HG02763 (cell line): Measurements from ENCODE around the gene PRSS23.
"Not testable (repeated sequence)": the region's sequence is repeated elsewhere in the genome, so short reads cannot be mapped to it uniquely, and the experiment has no call there.

Experiments
- ATAC-seq: cut with Tn5 transposase; IDR thresholded peaks from one replicate; pipeline ENCODE4 v1.9.1; 2021; ENCODE audit warnings: mild to moderate bottlenecking, moderate library complexity; ENCODE audit not compliant: unreplicated experiment

Gene PRSS23

GRCh38 chr11:86812322-86812670 lies 12.0 kb downstream of the PRSS23 start:
- no peak for ATAC-seq

GRCh38 chr11:86812981-86813380 lies 12.6 kb downstream of the PRSS23 start:
- no peak for ATAC-seq

GRCh38 chr11:86814775-86815174 lies 14.4 kb downstream of the PRSS23 start:
- ATAC-seq, result no peak

DNA sequence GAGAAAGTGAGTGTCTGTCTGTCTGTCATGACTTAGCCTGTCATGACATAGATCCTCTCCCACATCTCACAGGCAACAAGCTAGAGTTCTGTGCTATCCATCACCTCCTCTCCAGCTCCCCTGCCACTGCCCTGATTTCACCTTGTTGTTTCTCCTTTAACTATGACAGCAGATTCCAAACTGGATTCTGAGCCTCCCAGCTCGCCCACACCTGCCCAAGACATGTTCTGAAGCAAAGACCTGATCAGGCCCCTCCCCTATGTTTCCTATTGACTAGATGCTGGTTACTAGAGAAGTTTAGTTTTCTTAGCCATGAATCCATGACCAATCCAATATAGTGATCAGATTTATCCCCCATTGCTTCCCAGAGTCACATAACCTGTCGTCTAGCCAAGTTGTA lies 15.4 kb downstream of the PRSS23 start:
- ATAC-seq, result no peak

DNA sequence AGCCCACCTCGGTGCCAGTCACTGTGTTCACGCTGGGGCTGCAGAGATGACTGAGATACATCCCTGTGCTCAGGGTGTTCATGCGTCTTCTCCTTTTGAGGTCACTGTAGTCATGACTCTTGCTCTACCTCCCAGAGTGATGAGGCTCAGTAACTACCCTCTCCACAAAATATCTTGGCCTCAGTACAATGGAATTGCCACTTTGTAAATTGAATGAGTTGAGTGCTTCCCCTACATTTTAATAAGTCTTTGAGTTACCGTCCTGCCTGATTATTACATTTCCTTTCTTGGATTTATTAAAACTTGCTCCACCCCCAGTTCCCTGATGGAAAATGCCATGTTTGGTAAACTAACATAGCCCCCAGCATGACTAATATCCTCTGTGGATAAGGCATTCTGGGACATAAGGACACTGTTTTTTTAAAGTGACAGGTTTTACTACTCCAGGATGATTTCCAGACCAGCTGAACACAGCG lies 15.9 kb downstream of the PRSS23 start:
- no peak for ATAC-seq

DNA sequence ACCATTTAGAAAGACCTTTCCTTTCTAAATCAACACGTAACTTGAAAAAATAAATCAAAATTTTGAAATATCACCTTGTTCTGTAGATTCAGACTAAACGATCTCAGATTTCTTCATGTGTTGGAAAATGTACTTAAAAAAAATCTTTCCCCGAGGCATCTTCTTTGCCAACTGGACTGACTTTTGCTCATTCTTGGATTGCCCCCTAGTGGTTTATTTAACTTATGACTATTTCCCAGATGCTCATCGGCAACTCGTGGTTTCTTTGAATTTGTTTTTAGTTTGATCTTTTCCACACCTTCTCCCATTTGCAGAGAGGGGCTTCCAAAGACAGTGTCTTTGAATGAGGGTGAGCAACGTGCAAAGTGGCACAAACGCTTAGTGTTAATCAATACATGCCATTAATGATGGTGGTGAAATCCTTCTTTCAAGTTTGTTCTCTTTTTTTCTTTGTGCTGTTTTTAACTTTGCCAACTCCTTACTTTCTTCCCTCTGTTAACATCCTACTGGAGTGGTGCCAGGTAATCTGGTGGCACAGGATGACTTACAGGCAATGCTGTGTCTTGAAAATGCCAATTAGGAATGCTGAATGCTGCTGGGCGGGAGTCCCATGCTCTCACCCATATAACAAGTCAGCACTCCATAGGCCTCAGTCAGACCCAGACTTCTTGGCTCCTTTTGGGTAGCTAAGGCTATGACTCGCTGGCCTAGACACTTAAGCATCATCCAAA lies 18.3 kb downstream of the PRSS23 start:
- ATAC-seq, result no peak

DNA sequence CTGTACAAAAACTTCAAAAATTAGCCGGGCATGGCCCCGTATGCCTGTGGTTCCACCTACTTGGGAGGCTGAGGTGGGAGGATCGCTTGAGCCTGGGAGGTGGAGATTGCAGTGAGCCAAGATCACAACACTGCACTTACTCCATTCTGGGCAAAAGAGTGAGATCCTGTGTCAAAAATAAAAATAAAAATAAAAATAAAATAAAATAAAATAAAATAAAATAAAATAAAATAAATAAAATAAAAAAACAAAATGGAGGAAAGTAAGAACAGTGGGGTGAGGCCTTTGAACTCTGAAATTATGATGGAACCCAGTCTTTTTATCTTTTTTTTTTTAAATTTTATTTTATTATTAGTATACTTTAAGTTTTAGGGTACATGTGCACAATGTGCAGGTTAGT lies 23.8 kb downstream of the PRSS23 start:
- not testable (repeated sequence) for ATAC-seq

- ATAC-seq, result not testable (repeated sequence)
Measured at GRCh38 chr11:86834376-86834775, 34.0 kb downstream of the PRSS23 start.

DNA sequence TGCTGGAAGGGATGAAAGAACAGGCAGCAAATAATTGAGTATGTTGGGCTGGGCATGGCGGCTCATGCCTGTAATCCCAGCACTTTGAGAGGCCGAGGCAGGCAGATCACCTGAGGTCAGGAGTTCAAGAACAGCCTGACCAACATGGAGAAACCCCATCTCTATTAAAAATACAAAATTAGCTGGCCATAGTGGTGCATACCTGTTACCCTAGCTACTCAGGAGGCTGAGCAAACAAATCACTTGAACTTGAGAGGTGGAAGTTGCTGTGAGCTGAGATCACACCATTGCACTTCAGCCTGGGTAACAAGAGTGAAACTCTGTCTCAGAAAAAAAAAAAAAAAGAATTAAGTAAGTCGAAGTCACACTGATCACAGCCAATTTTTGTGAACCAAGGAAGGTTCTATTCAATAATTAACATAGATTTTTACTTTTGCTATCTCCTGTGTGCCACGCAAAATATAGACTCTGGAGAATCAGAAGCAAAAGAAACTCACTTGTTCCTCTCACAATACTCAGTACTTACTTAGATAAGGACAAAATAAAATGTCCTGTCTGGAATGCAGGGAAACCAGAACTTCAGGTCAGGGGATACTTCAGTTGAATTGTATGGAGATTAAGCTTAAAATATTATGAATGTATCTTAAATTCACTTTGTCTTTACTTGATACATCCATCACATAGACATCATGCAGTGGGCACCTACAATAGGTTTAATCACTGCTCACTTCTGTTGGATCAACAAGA lies 44.6 kb downstream of the PRSS23 start:
- not testable (repeated sequence) for ATAC-seq

GRCh38 chr11:86848132-86848531 lies 47.8 kb downstream of the PRSS23 start:
- no peak for ATAC-seq

DNA sequence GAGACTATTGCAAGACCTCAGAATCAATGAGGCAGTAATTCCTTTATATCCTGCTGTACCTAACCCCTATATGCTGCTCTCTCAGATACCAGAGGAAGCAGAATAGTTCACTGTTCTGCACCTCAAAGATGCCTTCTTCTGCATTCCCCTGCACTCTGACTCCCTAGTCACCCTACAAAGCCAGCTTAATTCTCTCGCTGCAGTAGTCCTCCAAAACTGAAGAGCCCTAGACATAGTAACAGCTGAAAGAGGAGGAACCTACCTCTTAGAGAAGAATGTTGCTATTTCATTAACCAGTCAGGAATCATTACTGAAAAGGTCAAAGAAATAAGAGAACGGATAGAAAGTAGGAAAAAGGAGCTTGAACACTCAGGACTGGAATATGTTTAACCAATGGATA lies 49.3 kb downstream of the PRSS23 start:
- no peak for ATAC-seq
